ENCODE measurements around the gene SYNGR2. TPM values are rescaled to one million over a fixed set of nuclear protein-coding genes. Genes with fewer than 3 reads are reported as not detected.
A peak's percentile ranks its signal among the peaks of the same experiment; 100 is the strongest.

Gene SYNGR2
- polyA plus RNA-seq, 1 donor, result 134 TPM

DNA sequence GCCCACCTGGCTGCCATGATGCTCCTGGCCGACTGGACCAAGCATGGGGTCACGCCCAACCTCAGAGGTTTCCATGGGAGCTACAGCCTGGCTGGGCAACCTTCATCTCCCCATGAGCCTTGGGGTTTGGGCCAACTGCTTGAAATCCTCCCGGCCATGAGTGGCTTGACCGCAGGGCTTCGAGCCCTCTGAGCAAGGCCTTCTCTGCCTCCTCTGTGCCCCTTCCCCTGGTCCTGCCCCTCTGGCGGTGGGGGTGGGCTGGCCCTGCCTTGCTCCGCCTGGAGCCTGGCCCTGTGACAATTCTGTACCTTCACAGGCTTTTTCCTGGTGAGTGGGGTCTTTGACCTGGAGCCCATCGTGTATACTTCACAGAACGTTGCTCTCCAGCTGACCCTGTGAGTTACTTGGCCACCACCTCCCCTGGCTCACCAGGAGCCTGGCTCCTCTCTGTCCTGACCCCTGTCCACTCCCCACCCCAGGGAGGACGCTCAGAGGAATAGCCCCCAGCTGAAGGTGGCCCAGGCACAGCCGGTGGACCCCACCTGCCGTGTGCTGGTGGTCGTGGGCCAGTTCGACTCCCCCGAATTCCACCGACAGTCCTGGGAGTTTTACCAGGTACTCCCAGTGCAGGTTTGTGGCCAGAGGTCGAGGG is 36.9 kb downstream of the SYNGR2 start:
- no peak for DNase-seq

DNA sequence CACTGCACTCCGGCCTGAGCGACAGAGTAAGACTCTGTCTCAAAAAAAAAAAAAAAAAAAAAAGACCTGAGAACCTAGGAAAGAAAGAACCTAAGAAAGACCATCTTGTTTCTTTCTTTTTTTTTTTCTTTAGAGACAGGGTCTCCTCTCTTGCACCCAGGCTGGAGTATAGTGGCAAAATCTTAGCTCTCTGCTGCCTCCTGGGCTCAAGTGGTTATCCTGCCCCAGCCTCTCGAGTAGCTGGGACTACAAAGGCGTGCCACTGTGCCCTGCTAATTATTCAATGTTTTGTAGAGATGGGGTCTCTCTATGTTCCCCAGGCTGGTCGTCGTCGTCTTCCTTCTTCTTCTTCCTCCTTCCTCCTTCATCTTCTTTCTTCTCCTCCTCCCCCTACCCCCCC is 37.9 kb downstream of the SYNGR2 start:
- DNase-seq, result no peak

DNA sequence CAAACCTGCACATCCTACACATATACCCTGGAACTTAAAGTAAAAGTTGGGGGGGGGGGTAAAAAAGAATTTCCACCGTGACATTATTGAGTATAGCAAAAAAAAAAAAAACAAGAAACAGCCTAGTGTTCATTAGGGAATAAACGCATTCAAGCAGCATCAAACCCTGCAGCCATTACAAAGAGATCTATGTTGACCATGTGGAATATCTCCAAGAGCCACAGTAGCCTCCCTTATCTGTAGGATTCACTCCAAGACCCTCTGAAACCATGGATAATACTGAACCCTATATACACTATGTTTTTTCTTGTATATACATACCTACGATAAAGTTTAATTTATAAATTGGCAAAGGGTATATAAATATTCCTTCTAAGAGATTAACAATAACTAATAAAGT is 40.1 kb downstream of the SYNGR2 start:
- DNase-seq, result no peak

DNA sequence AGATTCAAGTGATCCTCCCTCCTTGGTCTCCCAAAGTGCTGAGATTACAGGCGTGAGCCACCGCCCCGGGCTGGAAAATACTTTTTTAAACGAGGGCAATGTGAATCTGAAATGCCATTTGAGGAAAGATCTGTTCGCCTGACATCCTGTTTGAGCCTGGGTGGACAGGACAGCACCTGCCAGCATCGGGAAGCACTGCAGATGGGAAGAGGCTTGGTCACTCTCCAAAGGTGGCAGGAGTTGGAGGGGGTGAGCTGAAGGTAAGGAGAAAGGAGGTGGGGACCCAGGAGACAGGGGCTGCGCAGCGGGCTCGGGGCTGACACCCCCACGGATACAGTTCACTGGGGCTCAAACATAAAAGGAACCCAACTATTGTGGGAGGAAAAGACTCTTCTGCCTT is 41.7 kb downstream of the SYNGR2 start:
- no peak for DNase-seq

DNA sequence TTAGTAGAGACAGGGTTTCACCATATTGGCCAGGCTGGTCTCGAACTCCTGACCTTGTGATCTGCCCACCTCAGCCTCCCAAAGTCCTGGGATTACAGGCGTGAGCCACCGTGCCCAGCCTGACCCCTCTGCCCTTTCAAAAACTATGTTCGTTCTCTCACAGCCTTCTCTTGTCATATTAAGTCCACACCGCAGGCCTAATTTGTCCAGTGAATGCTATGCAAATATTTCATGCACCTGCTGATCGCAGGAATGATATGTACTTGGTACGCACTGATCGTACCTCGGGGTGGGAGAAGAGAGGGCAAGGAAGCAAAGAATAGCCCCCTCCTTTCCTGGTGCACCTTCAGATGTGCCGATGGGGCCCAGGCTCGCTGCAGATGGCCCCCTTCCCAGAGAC is 42.7 kb downstream of the SYNGR2 start:
- no peak for DNase-seq

DNA sequence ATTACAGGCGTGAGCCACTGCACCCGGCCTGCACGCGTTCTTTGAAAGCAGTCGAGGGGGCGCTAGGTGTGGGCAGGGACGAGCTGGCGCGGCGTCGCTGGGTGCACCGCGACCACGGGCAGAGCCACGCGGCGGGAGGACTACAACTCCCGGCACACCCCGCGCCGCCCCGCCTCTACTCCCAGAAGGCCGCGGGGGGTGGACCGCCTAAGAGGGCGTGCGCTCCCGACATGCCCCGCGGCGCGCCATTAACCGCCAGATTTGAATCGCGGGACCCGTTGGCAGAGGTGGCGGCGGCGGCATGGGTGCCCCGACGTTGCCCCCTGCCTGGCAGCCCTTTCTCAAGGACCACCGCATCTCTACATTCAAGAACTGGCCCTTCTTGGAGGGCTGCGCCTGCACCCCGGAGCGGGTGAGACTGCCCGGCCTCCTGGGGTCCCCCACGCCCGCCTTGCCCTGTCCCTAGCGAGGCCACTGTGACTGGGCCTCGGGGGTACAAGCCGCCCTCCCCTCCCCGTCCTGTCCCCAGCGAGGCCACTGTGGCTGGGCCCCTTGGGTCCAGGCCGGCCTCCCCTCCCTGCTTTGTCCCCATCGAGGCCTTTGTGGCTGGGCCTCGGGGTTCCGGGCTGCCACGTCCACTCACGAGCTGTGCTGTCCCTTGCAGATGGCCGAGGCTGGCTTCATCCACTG is 45.8 kb downstream of the SYNGR2 start, which contains the start of gene BIRC5:
TSS of gene BIRC5 (plus strand) at position 238 of the 690 bp plus-strand sequence. CDS start at position 302, 64 bp downstream.
- peak; percentile 87 for DNase-seq

DNA sequence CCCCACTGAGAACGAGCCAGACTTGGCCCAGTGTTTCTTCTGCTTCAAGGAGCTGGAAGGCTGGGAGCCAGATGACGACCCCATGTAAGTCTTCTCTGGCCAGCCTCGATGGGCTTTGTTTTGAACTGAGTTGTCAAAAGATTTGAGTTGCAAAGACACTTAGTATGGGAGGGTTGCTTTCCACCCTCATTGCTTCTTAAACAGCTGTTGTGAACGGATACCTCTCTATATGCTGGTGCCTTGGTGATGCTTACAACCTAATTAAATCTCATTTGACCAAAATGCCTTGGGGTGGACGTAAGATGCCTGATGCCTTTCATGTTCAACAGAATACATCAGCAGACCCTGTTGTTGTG is 46.3 kb downstream of the SYNGR2 start:
- no peak for DNase-seq

DNA sequence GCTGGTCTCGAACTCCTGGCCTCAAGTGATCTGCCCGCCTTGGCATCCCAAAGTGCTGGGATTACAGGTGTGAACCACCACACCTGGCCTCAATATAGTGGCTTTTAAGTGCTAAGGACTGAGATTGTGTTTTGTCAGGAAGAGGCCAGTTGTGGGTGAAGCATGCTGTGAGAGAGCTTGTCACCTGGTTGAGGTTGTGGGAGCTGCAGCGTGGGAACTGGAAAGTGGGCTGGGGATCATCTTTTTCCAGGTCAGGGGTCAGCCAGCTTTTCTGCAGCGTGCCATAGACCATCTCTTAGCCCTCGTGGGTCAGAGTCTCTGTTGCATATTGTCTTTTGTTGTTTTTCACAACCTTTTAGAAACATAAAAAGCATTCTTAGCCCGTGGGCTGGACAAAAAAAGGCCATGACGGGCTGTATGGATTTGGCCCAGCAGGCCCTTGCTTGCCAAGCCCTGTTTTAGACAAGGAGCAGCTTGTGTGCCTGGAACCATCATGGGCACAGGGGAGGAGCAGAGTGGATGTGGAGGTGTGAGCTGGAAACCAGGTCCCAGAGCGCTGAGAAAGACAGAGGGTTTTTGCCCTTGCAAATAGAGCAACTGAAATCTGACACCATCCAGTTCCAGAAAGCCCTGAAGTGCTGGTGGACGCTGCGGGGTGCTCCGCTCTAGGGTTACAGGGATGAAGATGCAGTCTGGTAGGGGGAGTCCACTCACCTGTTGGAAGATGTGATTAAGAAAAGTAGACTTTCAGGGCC is 51.2 kb downstream of the SYNGR2 start:
- DNase-seq, result no peak

Other genes with a start within 250 kb of the SYNGR2 start
- 10.4 TPM for gene TNRC6C, start 209.9 kb upstream of the SYNGR2 start, polyA plus RNA-seq (ENCODE audit: insufficient read length)
- gene TMC6, start 39.8 kb upstream of the SYNGR2 start, polyA plus RNA-seq (ENCODE audit: insufficient read length), result 46.2 TPM
- gene TMC8, start 37.8 kb upstream of the SYNGR2 start, polyA plus RNA-seq (ENCODE audit: insufficient read length), result 3.7 TPM
- gene C17orf99, start 22.2 kb upstream of the SYNGR2 start, polyA plus RNA-seq (ENCODE audit: insufficient read length), result 1.4 TPM
- gene TK1, start 18.5 kb downstream of the SYNGR2 start, polyA plus RNA-seq (ENCODE audit: insufficient read length), result 19.7 TPM
- gene AFMID, start 18.8 kb downstream of the SYNGR2 start, polyA plus RNA-seq (ENCODE audit: insufficient read length), result 40.0 TPM
- 13.6 TPM for gene BIRC5, start 45.7 kb downstream of the SYNGR2 start, polyA plus RNA-seq (ENCODE audit: insufficient read length)
- not detected for gene TMEM235, start 63.0 kb downstream of the SYNGR2 start, polyA plus RNA-seq (ENCODE audit: insufficient read length)
- 14.4 TPM for gene SOCS3, start 191.5 kb downstream of the SYNGR2 start, polyA plus RNA-seq (ENCODE audit: insufficient read length)
- gene PGS1, start 210.1 kb downstream of the SYNGR2 start, polyA plus RNA-seq (ENCODE audit: insufficient read length), result 29.7 TPM

All from hindlimb muscle (tissue), 1 donor.